TTC549 (cell line): ENCODE results near the gene ATF1.
"Not testable (repeated sequence)": the region's sequence is repeated elsewhere in the genome, so short reads cannot be mapped to it uniquely, and the experiment has no call there.

Source experiments
- FAIRE-seq: peaks from 2 replicates; lab custom pipeline; 2012; peaks lifted over from hg19 to GRCh38; lab: Jason Lieb, UNC

The ATF1 gene

DNA sequence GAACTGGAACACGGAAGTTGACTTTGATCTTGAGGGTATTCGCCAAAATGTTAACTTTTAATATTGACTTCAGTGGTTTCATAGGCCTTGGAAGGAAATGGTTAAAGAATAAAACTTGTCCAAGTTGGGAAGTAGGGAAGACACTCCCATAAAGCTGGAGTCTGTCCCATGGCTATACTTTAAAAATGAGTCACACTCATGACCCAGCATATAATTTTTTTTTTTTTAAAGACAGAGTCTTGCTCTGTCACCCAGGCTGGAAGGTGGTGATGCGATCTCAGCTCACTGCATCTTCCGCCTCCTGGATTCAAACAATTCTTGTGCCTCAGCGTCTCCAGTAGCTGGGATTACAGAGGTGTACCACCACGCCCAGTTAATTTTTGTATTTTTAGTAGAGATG, 98.4 kb downstream of the ATF1 start:
- FAIRE-seq, result no peak

- no peak for FAIRE-seq
These were observed 101.4 kb downstream of the ATF1 start for GRCh38 chr12:50865266-50865665.

DNA sequence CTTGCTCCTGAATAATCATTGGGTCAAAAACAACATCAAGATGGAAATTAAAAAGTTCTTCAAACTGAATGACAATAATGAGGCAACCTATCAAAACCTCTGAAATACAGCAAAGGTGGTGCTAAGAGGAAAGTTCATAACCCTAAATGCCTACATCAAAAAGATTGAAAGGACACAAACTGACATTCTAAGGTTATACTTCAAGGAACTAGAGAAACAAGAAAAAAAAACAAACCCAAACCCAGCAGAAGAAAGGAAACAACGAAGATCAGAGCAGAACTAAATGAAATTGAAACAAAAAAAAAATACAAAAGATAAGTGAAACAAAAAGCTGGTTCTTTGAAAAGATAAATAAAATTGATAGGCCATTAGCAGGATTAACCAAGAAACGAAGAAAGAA, 105.0 kb downstream of the ATF1 start:
- FAIRE-seq, result not testable (repeated sequence)
